PFSK-1 (cell line): ENCODE data around the gene NACAD.

ENCODE experiments used
- FOXP2 ChIP-seq: optimal IDR thresholded peaks from 2 replicates; pipeline ENCODE3; 2011; ENCODE audit warnings: borderline replicate concordance, control low read depth, inconsistent platforms; ENCODE audit not compliant: insufficient read depth; ENCODE audit errors: extremely low read length, extremely low read depth
- POLR2AphosphoS5 ChIP-seq: IDR thresholded peaks from 2 replicates; pipeline ENCODE4 v1.6.1; 2012; ENCODE audit warnings: low read depth, mild to moderate bottlenecking, control low read depth, low read length, moderate library complexity
- REST ChIP-seq, 2 experiments: IDR thresholded peaks; 2 replicates each; pipeline versions ENCODE4 v1.6.1 to v1.8.0; 2011 to 2012; ENCODE audit warnings: low read depth in 2 of 2, low read length in 2 of 2, control low read depth in 1 of 2, inconsistent platforms in 1 of 2, mild to moderate bottlenecking in 1 of 2, moderate library complexity in 1 of 2; ENCODE audit not compliant: insufficient read depth in 1 of 2
- SIN3A ChIP-seq: IDR thresholded peaks from 2 replicates; pipeline ENCODE4 v1.6.1; 2012; ENCODE audit warnings: mild to moderate bottlenecking, low read length, moderate library complexity, borderline replicate concordance; ENCODE audit not compliant: insufficient read depth
- TAF1 ChIP-seq: IDR thresholded peaks from 2 replicates; pipeline ENCODE4 v1.6.1; 2012; ENCODE audit warnings: low read length, control low read depth, borderline replicate concordance; ENCODE audit not compliant: insufficient read depth

DNA sequence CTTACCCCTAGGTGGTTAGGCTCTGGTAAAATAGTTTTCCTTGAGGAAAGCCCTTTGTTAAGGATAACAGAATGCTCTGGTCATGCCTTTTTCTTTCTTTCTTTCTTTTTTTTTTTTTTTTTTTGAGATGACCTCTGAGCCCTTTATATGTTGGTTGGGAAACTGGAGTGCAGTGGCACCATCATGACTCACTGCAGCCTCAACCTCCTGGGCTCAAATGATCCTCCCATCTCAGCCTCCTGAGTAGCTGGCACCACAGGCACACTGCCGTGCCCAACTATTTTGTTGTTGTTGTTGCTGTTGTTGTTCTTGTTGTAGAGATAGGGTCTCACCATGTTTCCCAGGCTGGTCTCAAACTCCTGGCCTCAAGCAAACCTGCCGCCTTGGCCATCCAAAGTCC, 27.4 kb downstream of the NACAD start:
- no peak for TF ChIP-seq POLR2AphosphoS5
- no peak for TF ChIP-seq TAF1
- TF ChIP-seq REST (IDR thresholded peaks at IDR 0.05; ENCODE audit: insufficient read depth in 1 of 2, low read depth in 2 of 2, low read length in 2 of 2), result no peak
- TF ChIP-seq SIN3A, result no peak
- TF ChIP-seq FOXP2, result no peak
